ENCODE data around the gene SLC22A3.
"Not testable (repeated sequence)": the region's sequence is repeated elsewhere in the genome, so short reads cannot be mapped to it uniquely, and the experiment has no call there.

Gene SLC22A3

DNA sequence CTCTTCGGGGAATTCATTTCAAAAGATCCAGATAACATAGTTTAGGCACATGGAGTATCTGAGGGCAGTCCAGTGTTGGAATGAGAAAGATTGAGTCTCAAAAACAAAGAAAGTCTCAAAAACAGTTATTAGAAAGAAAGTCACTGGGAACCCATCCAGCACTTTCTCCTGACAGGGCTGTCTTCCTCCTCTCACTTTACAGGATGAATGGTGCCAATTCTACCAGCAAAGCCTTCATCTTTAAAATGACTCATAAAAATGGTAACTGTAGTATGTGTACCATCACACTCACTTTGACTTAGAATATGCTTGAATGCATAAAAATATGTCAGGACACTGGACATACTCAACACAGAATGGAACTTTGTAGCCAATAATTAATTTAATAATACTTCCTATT, 71.3 kb downstream of the SLC22A3 start:
- DNase-seq, result no peak

GRCh38 chr6:160420253-160420968, 72.2 kb downstream of the SLC22A3 start:
- DNase-seq, result no peak

DNA sequence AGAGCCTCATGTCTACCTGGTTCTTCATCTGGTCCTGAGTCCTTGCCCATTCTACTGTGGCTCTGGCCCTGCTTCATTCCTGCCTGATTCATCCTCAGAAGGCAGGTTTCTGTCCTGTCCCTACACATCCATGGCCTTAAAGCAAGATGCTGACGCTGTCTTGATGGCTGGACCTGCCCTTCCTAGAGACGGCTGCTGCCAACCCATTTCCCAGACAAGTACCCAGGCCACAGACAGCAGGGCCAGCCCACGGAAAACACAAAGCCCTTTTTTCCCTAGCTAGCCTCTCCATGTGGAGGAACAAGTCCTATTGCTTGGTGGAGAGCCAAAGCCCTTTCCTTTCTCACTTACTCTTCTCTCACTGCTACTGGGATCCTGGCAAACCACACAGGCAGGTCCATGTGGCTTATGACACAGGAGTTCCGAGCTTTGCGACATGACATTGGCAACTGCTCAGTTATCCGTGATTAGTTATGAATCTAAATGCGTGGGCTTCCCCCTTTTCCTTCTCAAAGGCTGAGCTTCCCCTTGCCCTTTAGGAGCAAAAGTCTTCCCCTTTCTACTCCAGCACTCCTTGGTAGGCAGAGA, 72.9 kb downstream of the SLC22A3 start:
- no peak for DNase-seq

DNA sequence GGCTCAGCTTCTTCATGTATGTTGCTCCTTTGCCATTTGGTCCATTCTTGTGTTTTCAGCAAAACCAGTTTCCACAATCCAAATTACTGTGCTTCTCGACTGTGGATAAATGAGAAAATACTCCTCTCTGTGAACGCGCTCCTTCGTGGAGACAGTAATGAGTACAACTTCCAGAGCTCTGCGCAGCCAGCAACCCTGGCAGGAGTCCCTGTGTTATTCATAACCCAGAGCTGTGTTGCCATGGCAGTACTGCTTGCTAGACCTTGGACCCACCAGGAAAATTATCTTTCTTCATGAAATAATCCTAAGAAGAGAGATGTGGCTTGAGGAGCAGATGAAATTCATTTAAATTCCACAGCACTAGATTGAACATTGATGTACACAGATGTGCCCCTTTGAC, 73.7 kb downstream of the SLC22A3 start:
- no peak for DNase-seq

DNA sequence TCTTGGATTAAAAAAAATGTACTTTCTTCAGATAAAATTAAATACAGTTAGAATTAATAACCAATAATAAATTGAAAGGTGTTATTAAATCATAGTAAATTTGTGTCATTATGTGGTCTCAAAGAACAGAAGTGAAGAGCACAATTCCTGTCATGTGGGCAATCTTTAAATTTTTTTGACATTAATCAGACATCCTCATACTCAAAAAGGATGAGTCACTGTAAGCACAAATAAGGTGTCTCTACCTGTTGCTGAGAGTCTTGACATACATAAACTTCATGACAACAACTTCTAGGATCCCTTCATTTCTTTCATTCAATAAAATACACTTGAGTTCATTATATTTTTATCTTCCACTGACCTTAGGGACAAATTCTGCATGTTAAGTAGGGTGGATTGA, 76.1 kb downstream of the SLC22A3 start:
- DNase-seq, result no peak

DNA sequence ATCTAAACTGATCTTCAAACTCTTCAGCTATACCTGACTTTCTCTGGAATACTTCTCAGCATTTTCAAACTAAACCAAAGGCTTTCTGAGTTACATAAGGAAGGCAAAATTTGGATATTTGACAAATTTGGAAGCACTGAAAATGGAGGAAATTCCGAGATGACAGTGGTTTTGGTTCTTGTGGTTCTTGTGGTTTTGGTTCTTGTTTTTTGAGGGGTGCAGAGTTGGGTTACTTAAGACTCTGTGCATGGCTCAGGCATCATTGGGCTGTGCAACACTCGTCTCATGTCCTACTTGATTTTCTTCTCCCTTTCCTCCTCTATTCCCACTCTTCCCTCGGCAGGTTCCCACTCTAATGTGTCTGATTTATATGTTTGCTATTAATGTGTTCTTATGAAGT, 78.0 kb downstream of the SLC22A3 start:
- DNase-seq, result no peak

DNA sequence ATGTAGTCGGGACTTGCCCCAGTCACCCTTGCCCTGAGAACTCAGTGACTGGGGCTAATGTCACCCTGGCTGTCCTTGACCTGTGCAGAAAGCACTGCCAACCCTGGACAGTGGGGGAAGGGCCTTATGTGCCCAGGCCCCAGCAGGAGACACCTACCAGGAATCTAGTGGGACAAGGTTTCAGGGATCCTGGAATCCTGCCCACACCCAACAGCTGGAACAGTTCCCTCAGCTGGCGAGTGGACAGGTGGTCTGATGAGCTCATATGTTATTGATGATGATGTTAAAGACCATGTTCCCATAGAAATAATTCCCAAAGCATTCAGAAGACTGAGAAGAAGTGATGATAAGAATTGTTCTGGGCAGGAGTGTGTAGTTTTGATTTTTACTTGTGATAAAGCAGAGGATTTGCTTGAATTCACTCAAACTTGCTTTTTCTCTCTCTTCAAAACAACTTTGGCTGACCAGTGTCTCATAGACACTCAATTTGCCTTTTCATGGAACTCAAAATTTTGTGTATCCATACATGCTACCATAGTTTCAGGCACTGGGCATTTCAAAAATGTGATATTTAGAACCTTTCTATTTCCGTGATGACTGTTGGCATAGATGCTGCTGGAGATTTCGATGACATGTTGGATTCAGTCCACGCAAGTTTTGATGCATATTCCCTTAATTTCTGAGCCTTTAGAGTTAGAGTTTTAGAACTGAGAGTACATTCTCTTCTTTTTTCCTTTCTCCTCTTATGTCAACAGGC, 79.3 kb downstream of the SLC22A3 start:
- no peak for DNase-seq

DNA sequence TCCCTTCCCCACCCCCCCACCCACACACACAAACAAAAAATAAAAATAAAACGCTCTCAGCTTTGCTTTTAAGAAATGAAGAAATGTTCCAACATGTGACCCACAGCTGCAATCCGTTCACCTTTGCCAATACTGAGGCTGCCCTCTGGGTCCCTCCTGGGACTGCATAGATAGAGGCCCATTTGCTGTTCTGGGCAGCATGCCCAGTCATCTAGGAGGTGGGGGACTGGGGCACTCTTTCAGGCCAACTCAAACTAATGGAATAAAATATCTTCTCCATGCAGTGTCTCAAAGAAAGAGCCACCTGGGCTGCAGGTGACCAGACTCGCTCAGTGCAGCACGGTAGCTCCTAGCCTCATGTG, 79.9 kb downstream of the SLC22A3 start:
- DNase-seq, result no peak

DNA sequence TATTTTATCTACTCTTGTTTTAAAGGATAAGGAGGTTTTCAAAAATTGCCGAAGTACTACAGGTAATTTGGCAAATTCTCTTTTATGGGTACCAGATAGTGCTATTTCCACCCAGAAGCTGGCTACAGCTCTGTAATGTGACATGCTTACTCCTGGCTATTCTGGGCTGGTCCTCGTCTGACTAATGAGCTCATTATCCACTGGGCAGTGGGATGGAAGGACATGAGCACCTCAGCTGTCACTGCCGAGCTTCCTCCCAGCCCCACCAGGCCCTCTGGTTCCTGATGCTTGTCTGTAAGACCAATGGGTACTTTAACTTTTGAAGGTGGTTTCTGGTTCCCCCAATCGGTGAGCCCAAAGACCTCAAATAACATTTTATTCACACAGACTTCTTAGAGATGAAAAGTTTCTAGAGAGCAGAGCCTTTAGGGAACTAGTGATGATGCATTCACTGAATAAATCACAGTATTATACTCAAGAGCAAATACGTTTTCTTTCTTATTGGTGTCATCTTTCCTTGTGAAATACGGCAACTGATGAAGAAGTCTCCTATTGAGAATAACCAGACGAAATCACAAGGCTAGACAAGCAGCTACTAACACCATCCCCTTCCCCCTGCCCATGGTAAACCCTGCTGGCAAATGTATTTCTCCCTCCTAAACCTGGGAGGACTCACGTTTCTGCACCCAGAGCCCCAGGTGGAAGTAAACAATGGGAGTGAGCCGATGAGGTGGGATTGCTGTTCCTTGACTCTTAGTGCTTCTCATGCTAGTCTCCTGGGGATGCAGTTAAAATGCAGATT, 80.8 kb downstream of the SLC22A3 start:
- no peak for DNase-seq

DNA sequence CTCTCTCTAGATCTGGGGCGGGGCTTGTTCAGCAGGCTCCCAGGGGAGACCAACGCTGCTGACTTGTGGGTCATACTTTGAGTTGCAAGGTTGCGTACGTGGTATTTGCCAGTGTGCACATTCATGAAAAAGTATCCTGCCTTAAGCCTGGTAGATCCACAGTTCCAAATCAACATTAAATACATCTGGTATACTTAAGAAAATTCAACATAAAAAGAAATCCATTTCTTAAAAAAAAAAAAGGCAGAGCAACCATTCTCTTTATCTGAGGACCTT, 81.4 kb downstream of the SLC22A3 start:
- no peak for DNase-seq

DNA sequence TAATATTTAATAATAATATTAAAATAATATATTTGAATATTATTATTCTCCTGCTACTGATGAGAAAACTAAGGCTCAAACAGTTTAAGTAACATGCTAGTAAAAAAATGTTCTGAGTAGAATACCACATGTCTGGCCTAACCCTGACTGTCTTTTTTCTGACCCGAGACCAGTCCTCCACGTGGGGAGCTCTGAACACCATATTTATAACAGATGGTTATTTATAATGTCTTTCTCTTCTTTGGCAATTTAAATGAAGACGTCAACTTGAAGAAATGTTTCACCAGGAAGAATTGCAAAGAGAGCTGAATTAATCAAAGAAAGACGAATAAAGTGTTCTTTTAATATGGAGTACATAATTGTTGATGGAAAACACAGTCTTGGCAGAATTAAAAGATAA, 82.0 kb downstream of the SLC22A3 start:
- DNase-seq, result no peak

- no peak for DNase-seq
These were observed 82.6 kb downstream of the SLC22A3 start for GRCh38 chr6:160430751-160431150.

DNA sequence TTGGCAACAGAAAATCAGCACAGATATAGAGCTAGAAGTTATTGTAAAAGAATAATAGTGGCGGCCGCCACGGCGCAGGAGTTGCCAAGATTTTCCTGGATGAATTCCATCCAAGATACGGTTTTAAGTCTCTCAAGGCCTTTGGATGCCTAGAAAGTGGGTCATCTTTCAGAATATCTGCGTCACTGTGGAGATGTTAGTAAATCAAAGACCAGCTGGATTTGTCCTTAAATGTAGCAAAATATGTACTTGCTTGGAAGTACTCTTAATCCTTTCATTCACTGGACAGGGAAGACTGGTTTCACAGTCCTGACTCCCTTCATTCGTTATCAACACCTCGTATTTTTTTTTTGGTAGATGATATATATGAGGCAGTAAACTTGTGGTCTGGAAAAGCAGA, 83.0 kb downstream of the SLC22A3 start:
- DNase-seq, result no peak

DNA sequence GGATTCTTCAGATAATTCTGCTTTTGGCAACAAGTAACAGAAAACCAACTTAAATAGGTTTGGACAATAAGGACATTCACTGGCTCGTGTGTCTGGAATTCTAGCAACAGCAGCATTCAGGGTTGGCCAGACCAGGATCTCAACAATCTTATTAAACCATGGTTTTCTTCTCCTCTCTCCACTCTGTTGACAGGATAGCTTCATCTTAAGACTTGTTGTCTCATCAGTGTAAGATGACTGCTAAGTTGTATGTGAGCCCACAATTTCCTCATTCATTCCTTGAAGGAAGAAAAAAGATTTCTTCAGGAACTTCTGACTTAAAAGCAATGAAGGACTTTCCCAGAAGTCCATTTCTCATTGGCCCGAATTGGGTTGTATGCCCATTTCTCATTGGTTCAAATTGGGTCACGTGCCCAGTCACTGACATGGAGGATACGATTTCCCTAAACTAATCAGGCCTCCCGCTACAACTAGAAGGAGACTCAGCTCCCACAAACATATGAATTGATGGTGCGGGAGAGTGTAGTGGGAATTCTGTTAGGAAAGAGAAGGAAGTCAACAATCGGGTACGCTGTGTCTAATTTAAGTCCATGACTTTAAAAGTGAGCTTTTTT, 83.7 kb downstream of the SLC22A3 start:
- DNase-seq, result no peak

DNA sequence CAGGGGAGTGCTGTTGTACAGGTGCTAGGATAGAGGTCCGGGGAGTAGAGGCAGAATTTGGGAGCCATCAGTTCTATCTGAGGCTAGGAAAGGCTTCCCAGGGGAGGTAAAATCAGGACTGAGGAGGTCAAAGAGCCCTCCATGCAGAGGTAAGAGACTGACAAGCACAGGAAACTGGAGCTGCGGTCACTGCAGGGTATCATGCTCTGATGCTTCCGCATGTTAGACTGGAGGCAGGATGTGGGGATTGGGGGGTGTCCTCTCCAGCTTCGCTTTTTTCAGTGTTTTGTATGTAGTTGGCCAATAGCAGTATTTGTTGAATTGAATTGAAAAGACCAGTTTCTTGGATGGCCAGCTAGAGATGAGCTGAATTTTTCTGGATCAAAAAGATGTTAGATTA, 87.8 kb downstream of the SLC22A3 start:
- no peak for DNase-seq

DNA sequence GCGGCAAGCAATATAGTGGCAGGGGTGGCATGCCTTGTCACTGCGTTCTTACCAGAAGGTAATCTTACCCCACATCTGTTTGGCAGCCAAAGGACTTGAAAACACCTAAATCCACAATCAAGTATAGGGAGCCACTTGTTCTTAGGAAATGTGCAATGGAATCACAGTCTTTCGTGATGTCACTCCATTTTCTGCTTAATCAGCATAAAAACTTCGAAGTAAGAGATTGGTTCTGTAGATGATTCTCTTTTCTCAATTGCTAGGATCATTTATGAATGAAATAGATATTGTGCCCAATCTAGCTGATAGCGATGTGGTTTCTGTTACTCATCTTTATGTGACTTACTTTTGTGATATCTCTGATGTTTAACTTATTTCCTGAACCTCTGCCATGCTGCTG, 89.0 kb downstream of the SLC22A3 start:
- DNase-seq, result no peak

DNA sequence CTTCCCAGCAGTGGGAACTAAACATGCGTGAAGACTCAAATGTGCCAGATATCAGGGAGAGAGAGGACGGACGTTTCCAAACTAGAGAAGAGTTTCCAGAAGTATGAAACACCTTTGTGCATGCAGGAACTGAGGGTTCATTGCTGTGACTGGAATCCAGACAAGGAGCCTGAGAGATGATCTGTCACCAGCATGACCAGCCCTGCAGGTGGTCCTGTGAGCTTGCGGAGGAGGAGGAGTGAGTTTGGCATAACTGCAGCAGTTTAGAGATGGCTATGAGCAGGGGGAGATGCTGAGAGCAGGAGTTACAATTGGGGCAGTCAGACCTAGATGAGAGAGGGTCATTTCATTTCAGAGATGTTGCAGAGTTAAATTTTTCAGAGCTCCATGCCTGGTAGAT, 89.6 kb downstream of the SLC22A3 start:
- no peak for DNase-seq

DNA sequence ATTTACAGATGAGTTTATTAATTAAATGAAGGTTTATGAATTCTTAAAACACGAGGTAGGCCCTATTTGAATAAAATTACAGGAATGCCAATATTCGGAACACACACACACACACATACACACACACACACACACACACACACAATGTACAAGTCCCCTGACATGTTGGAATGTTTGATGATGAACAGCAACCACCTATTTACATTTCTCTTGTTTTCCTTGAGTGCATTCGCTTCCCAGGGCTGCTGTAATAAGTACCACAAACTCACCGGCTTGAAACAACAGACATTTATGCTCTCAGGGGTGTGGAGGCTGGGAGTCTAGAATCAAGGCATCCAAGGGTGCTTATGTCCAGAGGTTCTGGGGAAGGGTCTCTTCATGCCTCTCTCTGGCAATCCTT, 90.3 kb downstream of the SLC22A3 start:
- DNase-seq, result no peak

DNA sequence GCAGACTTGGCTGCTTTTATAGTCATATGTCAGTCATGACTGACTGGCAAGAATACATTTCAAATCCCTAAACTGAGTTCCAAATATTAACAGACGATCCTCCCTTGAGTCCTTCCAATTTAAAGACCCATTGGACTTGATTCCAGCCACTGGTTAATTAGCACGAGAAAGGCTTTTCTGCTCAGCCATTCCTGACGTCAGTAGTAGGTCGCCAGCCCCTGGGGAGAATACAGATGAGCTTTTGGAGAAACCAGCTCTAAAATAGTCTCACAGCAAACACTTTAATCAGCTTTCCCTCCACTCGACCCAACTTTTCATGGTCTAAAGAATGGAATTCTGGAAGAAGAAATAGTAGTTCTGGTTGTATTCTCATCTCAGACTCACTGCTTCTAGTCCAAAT, 91.6 kb downstream of the SLC22A3 start:
- no peak for DNase-seq

- DNase-seq, result no peak
These were observed 94.0 kb downstream of the SLC22A3 start for GRCh38 chr6:160442151-160442550.

- DNase-seq, result no peak
These were observed 97.0 kb downstream of the SLC22A3 start for GRCh38 chr6:160445130-160445529.

- no peak for DNase-seq
These were observed 99.2 kb downstream of the SLC22A3 start for GRCh38 chr6:160447350-160447749.

GRCh38 chr6:160449787-160450186, 101.6 kb downstream of the SLC22A3 start:
- not testable (repeated sequence) for DNase-seq

All from CD4-positive, alpha-beta T cell treated with Interleukin-17A for 1 hour (primary cell).